HEK293 (cell line): ENCODE data around the gene FADS1.

ENCODE experiments used
- SCRT1 ChIP-seq: fragments of 450-650 bp; formaldehyde crosslinking; IDR thresholded peaks from 2 replicates; pipeline ENCODE4 v1.5.1; 2016; ENCODE audit warnings: missing biosample characterization, missing genetic modification characterization, borderline replicate concordance
- SP2 ChIP-seq: fragments of 450-650 bp; formaldehyde crosslinking; IDR thresholded peaks from 2 replicates; pipeline ENCODE4 v1.5.1; 2016; ENCODE audit warnings: missing biosample characterization, missing genetic modification characterization
- YY1 ChIP-seq: fragments of 450-650 bp; formaldehyde crosslinking; IDR thresholded peaks from 2 replicates; pipeline ENCODE4 v1.5.1; 2018; ENCODE audit warnings: missing biosample characterization, missing genetic modification characterization
- ZNF274 ChIP-seq, 2 experiments: fragments of 200-500 bp in 1 of 2; fragments of 450-650 bp in 1 of 2; sonication (Bioruptor generic) in 1 of 2; formaldehyde crosslinking in 1 of 2; IDR thresholded peaks; 2 replicates each; pipeline versions ENCODE4 v1.5.1 to v1.6.1; 2014 to 2016; ENCODE audit warnings: borderline replicate concordance in 1 of 2, inconsistent platforms in 1 of 2, low read length in 1 of 2, missing biosample characterization in 1 of 2, missing genetic modification characterization in 1 of 2
- ZNF501 ChIP-seq: fragments of 450-650 bp; formaldehyde crosslinking; IDR thresholded peaks from 2 replicates; pipeline ENCODE4 v1.5.1; 2016; ENCODE audit warnings: missing biosample characterization, missing genetic modification characterization
- ZNF843 ChIP-seq: fragments of 450-650 bp; formaldehyde crosslinking; IDR thresholded peaks from 2 replicates; pipeline ENCODE4 v1.5.1; 2016; ENCODE audit warnings: missing biosample characterization, missing genetic modification characterization
- ZXDB ChIP-seq: fragments of 450-650 bp; formaldehyde crosslinking; IDR thresholded peaks from 2 replicates; pipeline ENCODE4 v1.5.1; 2016; ENCODE audit warnings: missing biosample characterization, missing genetic modification characterization
- TF ChIP-seq, protein P1 (sequence below): fragments of 450-650 bp; formaldehyde crosslinking; IDR thresholded peaks from 2 replicates; pipeline ENCODE4 v1.5.1; 2016; ENCODE audit warnings: missing biosample characterization, missing genetic modification characterization, low read depth
- TF ChIP-seq, protein P2 (sequence below): fragments of 450-650 bp; formaldehyde crosslinking; IDR thresholded peaks from 2 replicates; pipeline ENCODE4 v1.5.1; 2016; ENCODE audit warnings: missing biosample characterization, missing genetic modification characterization

- TF ChIP-seq, protein P1, sequence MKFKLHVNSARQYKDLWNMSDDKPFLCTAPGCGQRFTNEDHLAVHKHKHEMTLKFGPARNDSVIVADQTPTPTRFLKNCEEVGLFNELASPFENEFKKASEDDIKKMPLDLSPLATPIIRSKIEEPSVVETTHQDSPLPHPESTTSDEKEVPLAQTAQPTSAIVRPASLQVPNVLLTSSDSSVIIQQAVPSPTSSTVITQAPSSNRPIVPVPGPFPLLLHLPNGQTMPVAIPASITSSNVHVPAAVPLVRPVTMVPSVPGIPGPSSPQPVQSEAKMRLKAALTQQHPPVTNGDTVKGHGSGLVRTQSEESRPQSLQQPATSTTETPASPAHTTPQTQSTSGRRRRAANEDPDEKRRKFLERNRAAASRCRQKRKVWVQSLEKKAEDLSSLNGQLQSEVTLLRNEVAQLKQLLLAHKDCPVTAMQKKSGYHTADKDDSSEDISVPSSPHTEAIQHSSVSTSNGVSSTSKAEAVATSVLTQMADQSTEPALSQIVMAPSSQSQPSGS (tag by site-specific recombination) = no peak
- no peak for TF ChIP-seq ZNF843
- TF ChIP-seq, protein P2, sequence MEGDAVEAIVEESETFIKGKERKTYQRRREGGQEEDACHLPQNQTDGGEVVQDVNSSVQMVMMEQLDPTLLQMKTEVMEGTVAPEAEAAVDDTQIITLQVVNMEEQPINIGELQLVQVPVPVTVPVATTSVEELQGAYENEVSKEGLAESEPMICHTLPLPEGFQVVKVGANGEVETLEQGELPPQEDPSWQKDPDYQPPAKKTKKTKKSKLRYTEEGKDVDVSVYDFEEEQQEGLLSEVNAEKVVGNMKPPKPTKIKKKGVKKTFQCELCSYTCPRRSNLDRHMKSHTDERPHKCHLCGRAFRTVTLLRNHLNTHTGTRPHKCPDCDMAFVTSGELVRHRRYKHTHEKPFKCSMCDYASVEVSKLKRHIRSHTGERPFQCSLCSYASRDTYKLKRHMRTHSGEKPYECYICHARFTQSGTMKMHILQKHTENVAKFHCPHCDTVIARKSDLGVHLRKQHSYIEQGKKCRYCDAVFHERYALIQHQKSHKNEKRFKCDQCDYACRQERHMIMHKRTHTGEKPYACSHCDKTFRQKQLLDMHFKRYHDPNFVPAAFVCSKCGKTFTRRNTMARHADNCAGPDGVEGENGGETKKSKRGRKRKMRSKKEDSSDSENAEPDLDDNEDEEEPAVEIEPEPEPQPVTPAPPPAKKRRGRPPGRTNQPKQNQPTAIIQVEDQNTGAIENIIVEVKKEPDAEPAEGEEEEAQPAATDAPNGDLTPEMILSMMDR = no peak
- TF ChIP-seq SP2 (tag by site-specific recombination) = no peak
- no peak for TF ChIP-seq ZNF274 (IDR thresholded peaks at IDR 0.05; ENCODE audit: low read length)
- TF ChIP-seq ZNF274 (tag by site-specific recombination; IDR thresholded peaks at IDR 0.05; ENCODE audit: borderline replicate concordance) = no peak
- TF ChIP-seq ZXDB = no peak
- TF ChIP-seq ZNF501 = no peak
- no peak for TF ChIP-seq YY1 (tag by site-specific recombination)
- no peak for TF ChIP-seq SCRT1 (tag by site-specific recombination)
These were observed 36.9 kb downstream of the FADS1 start for GRCh38 chr11:61779666-61780525.
